Measurements from ENCODE around the gene LPIN1.
"Not testable (repeated sequence)": the region's sequence is repeated elsewhere in the genome, so short reads cannot be mapped to it uniquely, and the experiment has no call there.

LPIN1 gene

GRCh38 chr2:11837875-11838734 lies 91.7 kb downstream of the LPIN1 start:
- DNase-seq = no peak

GRCh38 chr2:11839916-11840315 lies 93.5 kb downstream of the LPIN1 start:
- no peak for DNase-seq

GRCh38 chr2:11842336-11842735 lies 95.9 kb downstream of the LPIN1 start:
- DNase-seq = no peak

- not testable (repeated sequence) for DNase-seq
These were observed 98.4 kb downstream of the LPIN1 start for GRCh38 chr2:11844798-11845197.

GRCh38 chr2:11847935-11848334 lies 101.5 kb downstream of the LPIN1 start:
- DNase-seq = not testable (repeated sequence)

GRCh38 chr2:11850082-11850481 lies 103.7 kb downstream of the LPIN1 start:
- DNase-seq = no peak

- DNase-seq = no peak
These were observed 106.2 kb downstream of the LPIN1 start for GRCh38 chr2:11852526-11853196.

- DNase-seq = no peak
These were observed 106.8 kb downstream of the LPIN1 start for GRCh38 chr2:11853197-11853588.

- DNase-seq = no peak
These were observed 108.8 kb downstream of the LPIN1 start for GRCh38 chr2:11855064-11855760.

- DNase-seq = no peak
These were observed 109.7 kb downstream of the LPIN1 start for GRCh38 chr2:11856095-11856494.

- no peak for DNase-seq
These were observed 112.5 kb downstream of the LPIN1 start for GRCh38 chr2:11858883-11859282.

- DNase-seq = not testable (repeated sequence)
These were observed 113.5 kb downstream of the LPIN1 start for GRCh38 chr2:11859975-11860374.

- no peak for DNase-seq
These were observed 114.6 kb downstream of the LPIN1 start for GRCh38 chr2:11861044-11861443.

GRCh38 chr2:11862049-11862448 lies 115.6 kb downstream of the LPIN1 start:
- no peak for DNase-seq

- no peak for DNase-seq
These were observed 116.7 kb downstream of the LPIN1 start for GRCh38 chr2:11863103-11863502.

GRCh38 chr2:11863513-11864328 lies 117.3 kb downstream of the LPIN1 start:
- peak; percentile 63 to 65 for DNase-seq

GRCh38 chr2:11864724-11865123 lies 118.3 kb downstream of the LPIN1 start:
- no peak for DNase-seq

- no peak for DNase-seq
These were observed 118.9 kb downstream of the LPIN1 start for GRCh38 chr2:11865378-11865777.

GRCh38 chr2:11865805-11866204 lies 119.4 kb downstream of the LPIN1 start:
- no peak for DNase-seq

GRCh38 chr2:11866358-11867335 lies 120.2 kb downstream of the LPIN1 start:
- no peak for DNase-seq

- no peak for DNase-seq
These were observed 121.5 kb downstream of the LPIN1 start for GRCh38 chr2:11867926-11868325.

Measured in stimulated activated CD4-positive, alpha-beta T cell treated with anti-CD3 and anti-CD28 coated beads, Interleukin-4, amount 100 ng/mL, for 4 hours (primary cell).